Posterior vena cava (tissue), 2 donors: Measurements from ENCODE around the gene PPP2R2C. TPM values are rescaled to one million over a fixed set of nuclear protein-coding genes. Genes with fewer than 3 reads are reported as not detected.

Experiments used
- DNase-seq: peaks from one replicate; pipeline ENCODE4 v3.0.0-alpha.2; 2020; ENCODE audit warnings: low spot score
- intact Hi-C, 2 donors: fragments of 100-400 bp; cut with DNase I; formaldehyde crosslinking; loops; one replicate each; pipeline versions ENCODE4 v1.14.1 to v1.14.2; 2022 to 2023
- long read RNA-seq, 2 donors: library from polyadenylated mRNA; unstranded; transcript quantifications; one replicate each; pipeline ENCODE4 v2.0.0, GENCODE V29; 2020 to 2021
- total RNA-seq, 2 donors: library from RNA; stranded (reverse); fragmentation: NEBNext Ultra II Directional; extraction: Animal tissue kit (Norgen Biotek cat#: 25700); gene quantifications; one replicate each; pipeline ENCODE4 v1.2.1, GENCODE V29; 2021
- donor health status: DM: yes; HTN: yes; CAD: no.
- donor health status: DM: yes; HTN: yes; CAD: no.

The PPP2R2C gene
- total RNA-seq = 10 to 100 TPM in 1 of 2 donors, 1 to 10 TPM in 1; 3.9 to 18.3 TPM
- long read RNA-seq, donor 1 = 0 reads
- long read RNA-seq, donor 2, transcript PPP2R2C-203 (9 exons, 1,807 nt) = major isoform, 5 of 12 reads
- long read RNA-seq, donor 2, partial matches to known transcripts = 5 of 12 reads
- long read RNA-seq, donor 2, other reads (novel, unspliced or antisense) = 2 of 12 reads

- intact Hi-C loops = loop anchor here in 1 of 2 donors (10.0 kb wide), 1 partner anchor 1272 kb away; no protein-coding TSS in a partner anchor
These were observed at the start of gene PPP2R2C for GRCh38 chr4:6472387-6473263. PPP2R2C (minus strand) TSS chr4:6472614; CDS start chr4:6472229, 385 bp downstream.

GRCh38 chr4:6520978-6521377, 48.6 kb upstream of the PPP2R2C start:
- intact Hi-C loops = no loop called here
- DNase-seq = peak; percentile 61

More at GRCh38 chr4:6472387-6473263, at the start of gene PPP2R2C:
- peak; percentile 58 for DNase-seq

GRCh38 chr4:6520051-6520636, 47.7 kb upstream of the PPP2R2C start:
- intact Hi-C loops = no loop called here
- DNase-seq = peak; percentile 34

- intact Hi-C loops = no loop called here
- DNase-seq = peak; percentile 34
These were observed 44.8 kb upstream of the PPP2R2C start for GRCh38 chr4:6517171-6517570.

DNA sequence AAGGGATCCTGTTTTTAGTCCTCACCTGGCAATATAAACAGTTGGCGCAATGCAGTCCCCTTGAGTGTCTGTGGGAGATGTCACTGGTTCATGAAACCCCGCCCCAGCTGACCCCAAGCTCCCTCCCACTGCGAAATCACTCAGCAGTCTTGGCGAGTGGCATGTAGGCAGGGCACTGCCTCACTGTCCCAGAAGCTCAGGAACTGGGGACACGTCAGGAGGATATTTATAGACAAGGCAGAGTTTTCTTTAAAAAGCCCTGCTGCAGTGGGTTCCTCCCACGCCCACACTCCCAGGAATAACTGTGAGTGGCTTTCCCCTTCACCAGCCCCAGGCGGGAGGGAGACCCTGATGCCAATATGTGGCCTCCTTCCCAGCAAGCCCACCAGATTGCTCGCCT, 44.3 kb upstream of the PPP2R2C start:
- intact Hi-C loops = no loop called here
- peak; percentile 70 for DNase-seq

DNA sequence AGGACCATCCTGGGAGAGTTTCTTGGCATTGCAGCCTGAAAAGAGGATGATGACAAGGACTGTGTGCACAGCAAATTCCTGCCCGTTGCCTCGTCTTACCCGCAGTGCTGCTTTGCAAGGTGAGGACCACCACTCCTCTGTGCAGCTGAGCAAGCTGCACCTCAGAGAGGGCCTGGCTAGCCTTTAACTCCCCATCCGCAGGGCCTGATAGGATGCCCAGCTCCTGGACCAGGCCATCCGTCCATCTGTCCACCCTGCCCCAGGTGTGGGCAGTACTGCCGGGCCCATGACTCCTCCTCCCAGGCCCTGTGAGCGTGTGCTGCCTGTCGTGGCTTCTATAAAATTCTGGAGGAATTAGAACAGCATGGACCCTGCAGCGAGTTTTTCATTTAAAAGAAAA, 43.9 kb upstream of the PPP2R2C start:
- DNase-seq = peak; percentile 54
- intact Hi-C loops = no loop called here

GRCh38 chr4:6513678-6514077, 41.3 kb upstream of the PPP2R2C start:
- intact Hi-C loops = no loop called here
- DNase-seq = peak; percentile 41

DNA sequence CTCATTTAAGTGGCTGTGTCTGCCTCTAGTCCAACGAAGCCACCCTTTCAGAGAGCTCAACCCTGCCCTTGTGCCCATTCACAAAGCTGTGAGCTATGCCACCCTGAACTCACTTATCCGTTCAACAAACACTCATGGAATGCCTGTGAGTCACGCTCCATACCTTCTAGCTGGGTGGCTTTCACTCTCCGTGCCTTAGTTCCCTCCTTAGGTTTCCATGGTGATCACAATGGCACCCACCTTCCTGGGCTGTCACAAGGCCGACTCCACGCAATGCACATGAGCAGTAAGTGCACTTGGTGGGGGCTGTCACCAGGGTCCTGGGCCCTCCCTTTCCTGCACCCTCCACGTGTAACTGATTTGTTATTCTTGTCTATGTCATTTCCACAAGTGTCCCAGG, 37.2 kb upstream of the PPP2R2C start:
- peak; percentile 53 for DNase-seq
- intact Hi-C loops = no loop called here

DNA sequence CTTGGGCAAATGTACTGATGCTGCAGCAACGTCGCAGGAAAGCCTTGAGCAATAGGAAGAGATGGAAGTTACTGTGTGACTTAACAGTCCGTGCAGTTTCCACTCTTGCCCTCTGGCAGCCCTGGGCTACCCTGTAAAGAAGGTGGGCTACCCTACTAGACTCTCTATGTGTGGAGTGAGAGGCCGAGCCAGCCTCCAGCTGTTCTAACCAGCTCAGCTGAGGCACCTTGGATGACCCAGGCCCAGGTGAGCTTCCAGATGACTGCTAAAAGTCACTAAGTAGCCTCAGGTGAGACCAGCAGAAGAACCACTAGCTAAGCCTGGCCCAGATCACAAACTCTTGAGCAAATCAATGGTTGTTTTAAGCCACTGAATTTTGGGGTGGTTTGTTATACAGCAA, 34.9 kb upstream of the PPP2R2C start:
- intact Hi-C loops = no loop called here
- peak; percentile 50 for DNase-seq

DNA sequence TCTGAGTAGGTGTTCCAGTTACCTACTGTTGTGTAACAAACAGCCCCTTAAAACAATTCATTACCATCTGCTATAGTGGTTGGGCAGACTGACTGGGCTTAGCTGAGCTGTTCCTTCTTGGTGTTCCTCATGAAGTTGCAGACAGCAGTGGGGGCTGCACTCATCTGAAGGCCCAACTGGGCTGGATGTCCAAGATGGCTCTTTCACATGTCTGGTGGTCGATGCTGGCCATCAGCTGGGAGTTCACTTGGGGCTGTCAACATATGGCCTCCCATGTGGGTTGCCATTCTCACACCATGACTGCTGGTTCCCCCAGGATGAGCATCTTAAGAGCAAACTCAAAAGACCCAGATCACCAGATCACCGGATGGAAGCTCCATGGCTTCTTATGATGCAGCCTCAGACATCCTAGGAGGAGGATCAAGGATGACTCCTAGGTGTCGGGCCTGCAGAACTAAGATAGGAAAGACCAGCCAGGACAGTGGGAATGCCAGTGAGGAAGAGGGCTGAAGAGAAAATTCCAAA, 34.3 kb upstream of the PPP2R2C start:
- peak; percentile 37 for DNase-seq
- intact Hi-C loops = no loop called here

DNA sequence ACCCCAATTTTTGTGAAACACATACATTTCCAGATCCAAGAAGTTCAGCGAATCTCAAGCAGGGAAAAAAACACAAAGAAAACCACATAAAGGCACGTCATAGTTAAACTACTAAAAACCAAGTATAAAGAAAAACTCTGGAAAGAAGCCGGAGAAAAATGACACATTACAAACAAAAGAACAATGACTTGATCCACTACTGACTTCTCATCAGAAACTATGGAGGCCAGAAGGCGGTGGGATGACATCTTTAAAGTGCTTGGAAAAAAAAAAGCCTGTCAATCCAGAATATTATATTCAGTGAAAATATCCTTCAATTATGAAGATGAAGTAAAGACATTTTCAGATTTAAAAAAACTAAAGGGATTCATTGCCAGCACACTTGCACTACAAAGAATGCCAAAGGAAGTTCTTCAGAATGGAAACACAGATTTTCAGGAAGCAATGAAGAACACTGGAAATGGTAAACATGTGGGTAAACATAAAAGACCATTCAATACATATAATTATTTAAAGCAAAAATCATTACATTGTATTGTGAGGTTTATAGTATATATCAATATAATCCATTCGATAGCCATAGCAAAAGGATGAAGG, 32.6 kb upstream of the PPP2R2C start:
- DNase-seq = no peak
- intact Hi-C loops = no loop called here

DNA sequence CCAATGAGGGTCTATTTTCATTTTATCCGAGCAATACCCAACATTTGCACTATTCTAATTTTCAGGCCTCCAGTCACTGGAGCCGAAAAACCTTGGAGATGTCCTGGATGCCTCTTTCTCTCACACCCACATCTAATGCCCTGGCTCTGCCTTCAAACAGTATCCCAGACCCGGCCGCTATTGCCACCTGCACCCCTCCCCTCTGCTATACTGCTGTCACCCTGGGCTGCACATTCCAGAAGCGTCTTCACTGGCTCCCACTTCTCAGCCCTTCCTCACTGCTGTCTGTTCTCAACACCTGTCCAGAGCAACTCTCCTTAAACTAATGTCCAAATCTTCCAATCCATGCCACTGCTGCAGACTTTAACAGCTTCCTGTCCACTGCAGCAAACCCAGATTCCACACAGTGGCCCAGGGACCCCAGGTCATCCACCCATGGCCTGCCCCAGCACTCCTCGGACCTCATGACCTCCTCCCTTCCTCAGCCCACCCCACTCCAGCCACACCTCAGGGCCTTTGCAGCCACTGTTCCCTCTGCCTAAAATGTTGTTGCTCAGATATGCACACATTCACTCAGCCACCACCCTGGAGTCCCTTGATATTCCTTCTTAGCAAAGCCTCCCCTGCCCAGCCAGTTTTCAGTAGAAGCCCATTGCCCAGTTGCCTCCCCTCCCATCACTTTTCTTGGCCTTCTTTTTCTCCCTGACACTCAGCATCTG, 30.5 kb upstream of the PPP2R2C start:
- DNase-seq = peak; percentile 51
- intact Hi-C loops = no loop called here

DNA sequence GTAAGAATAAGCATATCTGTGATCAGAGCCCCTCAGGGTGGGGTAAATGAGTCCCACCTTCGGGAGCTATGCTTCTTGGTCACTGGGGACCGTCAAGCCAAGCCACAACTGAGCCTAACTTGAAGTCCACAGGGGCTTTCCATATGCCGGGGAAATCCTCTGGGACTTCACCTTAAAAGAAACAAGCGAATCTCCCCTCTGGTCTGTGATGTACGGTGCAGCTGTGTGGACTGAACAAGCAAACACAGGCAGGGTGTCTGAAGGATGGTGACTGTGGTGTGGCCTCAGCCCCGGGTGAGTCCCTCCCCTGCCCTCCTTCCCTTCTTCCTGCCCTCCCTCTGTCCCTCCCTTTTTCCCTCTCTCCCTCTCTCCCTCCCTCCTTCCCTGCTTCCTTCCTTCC, 29.7 kb upstream of the PPP2R2C start:
- intact Hi-C loops = no loop called here
- DNase-seq = peak; percentile 35

GRCh38 chr4:6501171-6501570, 28.8 kb upstream of the PPP2R2C start:
- intact Hi-C loops = no loop called here
- DNase-seq = no peak

DNA sequence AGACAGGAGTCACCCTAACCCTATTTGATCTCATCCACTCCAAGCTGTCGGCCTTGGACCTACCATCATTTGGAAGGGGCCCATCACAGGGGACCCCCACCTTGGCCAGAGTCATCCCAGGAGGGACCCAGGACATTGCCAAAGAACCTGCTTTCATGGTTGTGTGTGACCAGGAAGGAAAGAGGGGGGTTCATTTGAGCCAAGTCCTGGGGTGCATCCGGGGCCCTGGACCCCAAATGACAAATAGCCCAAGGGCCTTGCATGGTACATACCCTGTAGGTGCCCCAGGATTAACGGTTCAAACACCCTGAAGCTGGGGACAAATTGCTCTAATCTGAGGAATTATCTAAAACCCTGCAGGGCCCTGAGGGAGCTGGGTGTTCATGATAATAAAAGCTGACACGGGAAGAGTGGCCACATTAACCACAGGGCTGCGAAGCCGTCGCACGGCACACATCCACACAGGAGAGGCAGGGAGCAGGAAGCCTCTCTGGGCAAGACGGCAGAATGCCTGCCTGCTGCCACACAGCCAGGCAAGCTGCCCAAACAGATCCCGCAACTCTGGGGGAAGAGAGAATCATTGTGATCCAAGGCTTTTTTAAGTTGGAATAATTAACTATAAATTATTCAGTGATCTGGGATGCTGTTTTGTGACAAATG, 28.2 kb upstream of the PPP2R2C start:
- peak; percentile 46 for DNase-seq
- intact Hi-C loops = no loop called here

- intact Hi-C loops = no loop called here
- peak; percentile 54 for DNase-seq
These were observed 26.8 kb upstream of the PPP2R2C start for GRCh38 chr4:6499238-6499600.

DNA sequence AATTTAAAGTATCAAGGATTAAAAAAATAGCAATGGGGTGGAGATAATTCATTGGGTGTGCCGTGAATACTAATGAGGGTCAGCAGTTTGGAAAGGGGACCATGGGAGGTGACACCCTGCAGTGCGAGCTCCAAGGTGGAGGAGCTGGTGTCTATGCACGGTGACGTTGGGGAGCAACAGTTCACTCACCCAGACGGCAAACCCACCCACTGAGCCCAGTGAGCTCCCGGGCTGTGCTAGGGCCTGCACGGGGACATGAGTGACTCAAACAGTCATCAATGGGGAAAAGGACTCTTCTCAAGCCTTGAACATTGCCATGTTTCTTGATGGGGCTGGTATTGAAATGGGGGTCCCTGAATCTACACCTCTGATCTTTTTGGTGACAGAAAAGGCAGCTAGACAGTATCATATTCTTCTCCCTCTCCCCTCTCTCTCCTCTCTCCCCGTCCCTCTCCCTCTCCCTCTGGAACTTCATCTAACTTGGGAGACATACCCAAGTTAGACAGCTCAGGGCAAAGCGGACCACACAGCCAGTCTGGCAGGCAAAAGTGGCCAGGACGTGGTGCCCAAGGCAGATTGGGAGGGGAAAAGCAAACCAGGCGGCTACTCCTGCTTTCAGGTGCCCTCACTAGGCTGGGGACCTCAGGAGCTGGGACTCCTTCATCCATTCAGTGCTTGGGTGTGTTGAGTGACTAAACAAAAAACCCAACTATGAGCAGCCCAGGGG, 26.3 kb upstream of the PPP2R2C start:
- intact Hi-C loops = no loop called here
- peak; percentile 47 for DNase-seq

GRCh38 chr4:6497796-6498195, 25.4 kb upstream of the PPP2R2C start:
- intact Hi-C loops = no loop called here
- DNase-seq = no peak
